ENCODE measurements around the gene UPF3A.
"Not testable (repeated sequence)": the region's sequence is repeated elsewhere in the genome, so short reads cannot be mapped to it uniquely, and the experiment has no call there.

Gene UPF3A

DNA sequence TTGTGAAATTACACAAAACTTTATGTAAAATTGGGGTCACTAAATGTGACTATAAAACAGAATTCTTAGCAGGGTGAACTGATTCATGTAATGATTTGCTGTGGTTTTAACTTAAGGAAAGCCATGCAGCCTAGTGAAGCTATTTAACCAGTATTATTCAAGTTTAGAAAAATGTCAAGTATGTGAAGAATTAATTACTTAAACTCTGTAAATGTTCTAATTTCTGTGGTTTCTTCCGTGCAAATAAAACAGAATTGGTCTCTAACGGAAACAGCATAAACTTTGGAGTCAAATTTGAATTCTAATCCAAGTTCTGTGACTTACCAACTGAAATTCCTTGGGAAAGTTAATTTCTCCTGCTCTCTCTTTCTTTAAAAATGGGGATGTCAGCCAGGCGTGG lies 33.4 kb upstream of the UPF3A start:
- no peak overlapping the region for H3K4me3 ChIP-seq (ENCODE audit: low read depth, low read length)
- H3K4me1 ChIP-seq (ENCODE audit: control insufficient read depth, insufficient read depth, low read length), result peaks cover 5% of the 10 kb centered on the region; the same call in 1 of the 2 replicates
- no peaks in the 10 kb centered on the region for H3K9me3 ChIP-seq (ENCODE audit: control insufficient read depth, insufficient read depth, low read length)
- H3K36me3 ChIP-seq (ENCODE audit: control insufficient read depth, insufficient read depth, low read length), result peaks cover 98% of the 10 kb centered on the region
- H3K9ac ChIP-seq (ENCODE audit: low read depth, low read length), result no peak overlapping the region
- H3K27ac ChIP-seq (ENCODE audit: low read depth, low read length), result no peak overlapping the region
- no peaks in the 10 kb centered on the region for H3K27me3 ChIP-seq (ENCODE audit: control insufficient read depth, insufficient read depth, low read length)

DNA sequence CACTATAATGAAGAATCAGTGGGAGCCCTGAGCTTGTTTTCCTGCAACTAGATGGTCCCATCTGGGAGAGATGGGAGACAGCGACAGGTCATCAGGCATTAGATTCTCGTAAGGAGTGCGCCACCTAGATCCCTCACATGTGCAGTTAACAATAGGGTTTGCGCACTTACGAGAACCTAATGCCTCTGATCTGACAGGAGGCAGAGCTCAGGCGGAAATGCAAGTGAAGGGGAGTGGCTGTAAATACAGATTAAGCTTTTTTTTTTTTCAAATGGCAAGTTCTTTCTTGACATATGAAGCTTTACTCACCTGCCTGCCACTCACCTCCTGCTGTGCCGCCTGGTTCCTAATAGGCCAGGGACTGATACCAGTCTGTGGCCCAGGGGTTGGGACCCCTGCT lies 32.3 kb upstream of the UPF3A start:
- no peak overlapping the region for H3K9ac ChIP-seq (ENCODE audit: low read depth, low read length)
- no peaks in the 10 kb centered on the region for H3K4me1 ChIP-seq (ENCODE audit: control insufficient read depth, insufficient read depth, low read length)
- H3K27me3 ChIP-seq (ENCODE audit: control insufficient read depth, insufficient read depth, low read length), result no peaks in the 10 kb centered on the region
- no peak overlapping the region for H3K27ac ChIP-seq (ENCODE audit: low read depth, low read length)
- H3K4me3 ChIP-seq (ENCODE audit: low read depth, low read length), result no peak overlapping the region
- no peaks in the 10 kb centered on the region for H3K9me3 ChIP-seq (ENCODE audit: control insufficient read depth, insufficient read depth, low read length)
- H3K36me3 ChIP-seq (ENCODE audit: control insufficient read depth, insufficient read depth, low read length), result peaks cover 96% of the 10 kb centered on the region

DNA sequence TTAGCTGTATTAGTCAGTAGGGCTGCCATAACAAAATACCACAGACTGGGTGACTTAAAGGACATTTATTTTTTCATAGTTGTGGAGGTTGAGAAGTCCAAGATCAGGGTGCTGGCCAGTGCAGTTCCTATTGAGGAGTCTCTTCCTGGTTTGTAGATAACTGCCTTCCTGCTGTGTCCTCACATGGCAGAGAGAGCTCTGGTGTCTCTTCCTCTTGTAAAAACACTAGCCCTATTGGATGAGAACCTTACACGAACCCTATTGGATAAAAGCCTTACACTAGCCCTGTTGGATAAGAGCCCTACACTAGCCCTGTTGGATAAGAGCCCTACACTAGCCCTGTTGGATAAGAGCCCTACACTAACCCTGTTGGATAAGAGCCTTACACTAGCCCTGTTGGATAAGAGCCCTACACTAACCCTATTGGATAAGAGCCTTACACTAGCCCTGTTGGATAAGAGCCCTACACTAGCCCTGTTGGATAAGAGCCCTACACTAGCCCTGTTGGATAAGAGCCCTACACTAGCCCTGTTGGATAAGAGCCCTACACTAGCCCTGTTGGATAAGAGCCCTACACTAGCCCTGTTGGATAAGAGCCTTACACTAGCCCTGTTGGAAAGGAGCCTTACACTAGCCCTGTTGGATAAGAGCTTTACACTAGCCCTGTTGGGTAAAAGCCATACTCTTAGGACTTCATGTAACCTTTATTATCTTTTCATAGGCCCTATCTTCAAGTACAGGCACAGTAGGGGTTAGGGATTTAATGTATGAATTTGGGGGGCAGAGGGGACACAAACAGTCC lies 29.6 kb upstream of the UPF3A start:
- not testable (repeated sequence) for H3K27ac ChIP-seq (ENCODE audit: low read depth, low read length); H3K27me3 ChIP-seq (ENCODE audit: control insufficient read depth, insufficient read depth, low read length); H3K9ac ChIP-seq (ENCODE audit: low read depth, low read length); H3K9me3 ChIP-seq (ENCODE audit: control insufficient read depth, insufficient read depth, low read length); H3K4me3 ChIP-seq (ENCODE audit: low read depth, low read length)
- peaks cover 95% of the 10 kb centered on the region for H3K36me3 ChIP-seq (ENCODE audit: control insufficient read depth, insufficient read depth, low read length)
- H3K4me1 ChIP-seq (ENCODE audit: control insufficient read depth, insufficient read depth, low read length), result peaks cover 14% of the 10 kb centered on the region

DNA sequence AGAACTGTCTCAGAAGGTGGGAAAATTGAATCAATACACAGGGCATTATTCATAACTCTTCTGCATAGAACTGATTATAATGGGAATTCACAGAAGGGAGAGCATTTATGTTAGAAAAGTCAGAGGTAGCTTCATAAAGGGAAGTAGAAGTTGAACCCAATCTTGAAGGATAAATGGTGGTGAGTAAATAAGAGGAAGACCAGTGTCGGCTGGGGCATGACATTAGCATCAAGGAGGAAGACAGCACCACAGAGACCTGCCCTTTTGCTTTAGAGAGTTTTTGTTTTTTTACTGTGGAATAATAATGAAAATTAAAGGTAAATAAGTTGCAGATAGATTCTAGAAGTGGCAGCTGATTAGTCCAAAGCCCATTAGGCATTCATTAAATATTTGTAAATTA lies 24.9 kb upstream of the UPF3A start:
- H3K4me3 ChIP-seq (ENCODE audit: low read depth, low read length), result no peak overlapping the region
- peak overlapping the region; percentile 7 for H3K27ac ChIP-seq (ENCODE audit: low read depth, low read length)
- peaks cover 22% of the 10 kb centered on the region for H3K4me1 ChIP-seq (ENCODE audit: control insufficient read depth, insufficient read depth, low read length)
- H3K9ac ChIP-seq (ENCODE audit: low read depth, low read length), result no peak overlapping the region
- H3K36me3 ChIP-seq (ENCODE audit: control insufficient read depth, insufficient read depth, low read length), result peaks cover 96% of the 10 kb centered on the region
- no peaks in the 10 kb centered on the region for H3K9me3 ChIP-seq (ENCODE audit: control insufficient read depth, insufficient read depth, low read length)
- H3K27me3 ChIP-seq (ENCODE audit: control insufficient read depth, insufficient read depth, low read length), result no peaks in the 10 kb centered on the region

DNA sequence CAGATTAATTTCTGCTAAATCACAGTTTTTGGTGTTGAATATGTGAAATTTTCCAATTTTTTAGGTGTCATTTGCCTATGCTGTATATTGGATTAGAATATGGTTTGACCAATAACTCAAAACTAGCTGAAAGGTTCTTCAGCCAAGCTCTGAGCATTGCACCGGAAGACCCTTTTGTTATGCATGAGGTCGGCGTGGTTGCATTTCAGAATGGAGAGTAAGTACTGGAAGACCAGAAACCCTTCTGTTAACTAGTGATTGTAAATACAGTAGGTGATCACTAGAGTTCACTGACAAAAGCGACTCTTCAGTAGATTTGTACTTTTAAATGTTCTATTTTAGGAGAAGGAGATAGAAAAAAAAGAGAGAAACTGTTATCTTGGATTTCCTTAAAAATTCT lies 24.4 kb upstream of the UPF3A start:
- H3K27ac ChIP-seq (ENCODE audit: low read depth, low read length), result peak overlapping the region; percentile 42
- H3K9ac ChIP-seq (ENCODE audit: low read depth, low read length), result no peak overlapping the region
- no peak overlapping the region for H3K4me3 ChIP-seq (ENCODE audit: low read depth, low read length)
- peaks cover 22% of the 10 kb centered on the region for H3K4me1 ChIP-seq (ENCODE audit: control insufficient read depth, insufficient read depth, low read length)
- H3K36me3 ChIP-seq (ENCODE audit: control insufficient read depth, insufficient read depth, low read length), result peaks cover 96% of the 10 kb centered on the region
- H3K9me3 ChIP-seq (ENCODE audit: control insufficient read depth, insufficient read depth, low read length), result no peaks in the 10 kb centered on the region
- H3K27me3 ChIP-seq (ENCODE audit: control insufficient read depth, insufficient read depth, low read length), result no peaks in the 10 kb centered on the region

DNA sequence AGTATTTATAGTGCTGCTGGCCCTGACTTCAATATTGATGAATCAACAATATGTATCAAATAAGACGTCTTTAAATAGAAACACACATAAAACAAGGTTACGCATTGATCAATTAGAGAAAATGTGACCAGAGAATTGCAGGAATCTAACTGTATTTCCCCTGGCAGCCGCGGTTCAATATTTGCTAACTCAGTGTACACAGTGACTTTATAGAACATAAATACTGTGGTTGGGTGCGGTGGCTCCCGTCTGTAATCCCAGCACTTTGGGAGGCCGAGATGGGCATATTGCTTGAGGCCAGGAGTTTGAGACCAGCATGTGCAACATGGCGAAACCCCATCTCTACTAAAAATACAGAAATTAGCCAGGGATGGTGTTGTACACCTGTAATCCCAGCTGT lies 22.8 kb upstream of the UPF3A start:
- Histone ChIP-seq H3K27me3 (ENCODE audit: control insufficient read depth, insufficient read depth, low read length) (no peaks in the 10 kb centered on the region), H3K4me3 (ENCODE audit: low read depth, low read length) (no peak overlapping the region), H3K9ac (ENCODE audit: low read depth, low read length) (no peak overlapping the region), H3K36me3 (ENCODE audit: control insufficient read depth, insufficient read depth, low read length) (peaks cover 98% of the 10 kb centered on the region), H3K27ac (ENCODE audit: low read depth, low read length) (no peak overlapping the region), H3K4me1 (ENCODE audit: control insufficient read depth, insufficient read depth, low read length) (peaks cover 22% of the 10 kb centered on the region), H3K9me3 (ENCODE audit: control insufficient read depth, insufficient read depth, low read length) (no peaks in the 10 kb centered on the region)

DNA sequence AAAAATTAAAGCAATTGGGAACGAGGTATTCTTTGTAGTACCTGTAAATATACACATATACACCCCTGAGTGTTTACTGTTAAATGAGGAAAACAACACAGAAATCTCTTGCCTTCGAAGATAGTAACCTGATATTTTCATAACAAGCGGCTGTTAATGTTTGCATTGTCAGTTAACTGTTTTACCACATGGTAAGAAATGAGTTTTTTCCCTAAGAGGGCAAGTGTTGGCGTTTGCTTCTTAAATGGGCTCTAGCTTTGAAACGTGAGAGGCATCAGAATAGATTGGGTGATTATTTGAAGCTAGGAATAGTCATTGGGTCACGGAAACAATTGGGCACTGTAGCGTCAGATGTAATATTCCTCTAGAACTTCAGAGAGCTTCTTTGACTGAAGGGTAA lies 22.0 kb upstream of the UPF3A start:
- peaks cover 98% of the 10 kb centered on the region for H3K36me3 ChIP-seq (ENCODE audit: control insufficient read depth, insufficient read depth, low read length)
- H3K27ac ChIP-seq (ENCODE audit: low read depth, low read length), result no peak overlapping the region
- no peaks in the 10 kb centered on the region for H3K27me3 ChIP-seq (ENCODE audit: control insufficient read depth, insufficient read depth, low read length)
- no peak overlapping the region for H3K4me3 ChIP-seq (ENCODE audit: low read depth, low read length)
- H3K9me3 ChIP-seq (ENCODE audit: control insufficient read depth, insufficient read depth, low read length), result no peaks in the 10 kb centered on the region
- peaks cover 22% of the 10 kb centered on the region for H3K4me1 ChIP-seq (ENCODE audit: control insufficient read depth, insufficient read depth, low read length)
- no peak overlapping the region for H3K9ac ChIP-seq (ENCODE audit: low read depth, low read length)

DNA sequence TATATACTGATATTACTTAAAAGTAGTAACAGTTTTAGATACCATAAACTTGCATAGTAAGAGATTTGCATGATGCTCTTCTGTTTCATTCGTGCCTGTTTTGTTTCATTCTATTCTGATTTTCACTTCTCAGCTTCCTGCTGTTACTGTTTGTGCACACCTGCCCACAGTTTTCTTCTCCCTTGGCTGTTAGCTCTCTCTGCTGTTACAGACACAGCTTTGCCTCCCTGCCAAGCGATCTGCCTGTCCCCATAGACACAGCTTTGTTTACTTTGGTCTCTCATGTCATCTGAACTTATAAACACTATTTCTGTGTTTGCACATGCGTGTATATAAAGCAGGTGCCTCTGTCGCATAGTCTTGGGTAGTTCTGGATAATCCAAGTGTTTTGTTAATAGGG lies 21.4 kb upstream of the UPF3A start:
- Histone ChIP-seq H3K36me3 (ENCODE audit: control insufficient read depth, insufficient read depth, low read length) (peaks cover 98% of the 10 kb centered on the region), H3K27ac (ENCODE audit: low read depth, low read length) (no peak overlapping the region), H3K4me3 (ENCODE audit: low read depth, low read length) (no peak overlapping the region), H3K9me3 (ENCODE audit: control insufficient read depth, insufficient read depth, low read length) (no peaks in the 10 kb centered on the region), H3K4me1 (ENCODE audit: control insufficient read depth, insufficient read depth, low read length) (peaks cover 22% of the 10 kb centered on the region), H3K27me3 (ENCODE audit: control insufficient read depth, insufficient read depth, low read length) (no peaks in the 10 kb centered on the region), H3K9ac (ENCODE audit: low read depth, low read length) (no peak overlapping the region)

DNA sequence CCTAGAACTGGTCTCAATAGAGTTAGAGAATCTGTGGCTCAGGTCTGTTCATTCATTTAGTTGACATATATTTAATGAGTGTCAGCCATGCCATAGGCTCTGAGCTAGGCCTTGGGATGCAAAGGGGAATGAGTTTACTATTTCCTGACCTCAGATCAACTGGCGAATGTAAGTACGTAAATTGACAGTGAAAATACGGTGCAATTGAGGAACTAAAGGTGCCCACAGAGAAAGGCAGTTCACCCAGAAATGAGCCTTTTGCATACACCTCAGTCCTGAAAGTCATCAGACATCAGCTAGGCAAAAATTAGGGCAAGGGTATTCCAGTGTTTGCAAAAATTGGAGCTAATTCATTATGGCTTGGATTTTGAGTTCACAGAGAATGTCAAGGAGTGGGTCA lies 20.6 kb upstream of the UPF3A start:
- Histone ChIP-seq H3K27me3 (ENCODE audit: control insufficient read depth, insufficient read depth, low read length) (no peaks in the 10 kb centered on the region), H3K4me1 (ENCODE audit: control insufficient read depth, insufficient read depth, low read length) (peaks cover 19% of the 10 kb centered on the region), H3K36me3 (ENCODE audit: control insufficient read depth, insufficient read depth, low read length) (peaks cover 98% of the 10 kb centered on the region), H3K9ac (ENCODE audit: low read depth, low read length) (no peak overlapping the region), H3K9me3 (ENCODE audit: control insufficient read depth, insufficient read depth, low read length) (no peaks in the 10 kb centered on the region), H3K27ac (ENCODE audit: low read depth, low read length) (no peak overlapping the region), H3K4me3 (ENCODE audit: low read depth, low read length) (no peak overlapping the region)

DNA sequence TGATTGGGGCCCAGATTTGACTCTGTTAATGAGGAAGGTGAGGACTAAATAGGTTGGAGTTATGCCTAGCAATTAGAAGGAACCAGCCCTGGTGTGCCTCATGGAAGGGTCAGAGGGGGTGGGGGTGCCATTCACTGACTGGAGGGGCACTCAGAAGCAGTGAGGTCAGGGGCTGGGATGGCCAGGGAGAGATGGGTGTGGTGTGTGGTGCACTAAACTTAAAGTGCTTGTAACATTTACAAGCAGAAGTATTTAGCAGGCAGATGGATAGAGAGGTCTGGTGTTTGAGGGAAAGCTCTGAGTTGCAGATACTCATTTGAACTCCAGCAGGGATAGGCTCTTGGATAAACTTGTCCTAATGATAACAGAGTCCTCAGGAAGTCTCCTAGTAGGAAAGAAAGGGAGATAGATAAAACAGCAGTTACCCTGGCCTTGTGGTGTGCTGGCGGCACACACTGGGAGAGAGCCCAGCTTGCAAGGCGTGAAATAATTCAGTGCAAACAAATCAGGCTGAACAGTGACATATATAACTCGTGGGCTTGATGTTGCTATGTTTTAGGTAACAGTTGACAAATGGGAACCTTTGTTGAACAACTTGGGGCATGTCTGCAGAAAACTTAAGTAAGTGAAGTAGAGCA lies 20.0 kb upstream of the UPF3A start:
- Histone ChIP-seq H3K27me3 (ENCODE audit: control insufficient read depth, insufficient read depth, low read length) (no peaks in the 10 kb centered on the region), H3K27ac (ENCODE audit: low read depth, low read length) (no peak overlapping the region), H3K4me3 (ENCODE audit: low read depth, low read length) (no peak overlapping the region), H3K9me3 (ENCODE audit: control insufficient read depth, insufficient read depth, low read length) (no peaks in the 10 kb centered on the region), H3K36me3 (ENCODE audit: control insufficient read depth, insufficient read depth, low read length) (peaks cover 98% of the 10 kb centered on the region), H3K9ac (ENCODE audit: low read depth, low read length) (no peak overlapping the region), H3K4me1 (ENCODE audit: control insufficient read depth, insufficient read depth, low read length) (peaks cover 13% of the 10 kb centered on the region)

DNA sequence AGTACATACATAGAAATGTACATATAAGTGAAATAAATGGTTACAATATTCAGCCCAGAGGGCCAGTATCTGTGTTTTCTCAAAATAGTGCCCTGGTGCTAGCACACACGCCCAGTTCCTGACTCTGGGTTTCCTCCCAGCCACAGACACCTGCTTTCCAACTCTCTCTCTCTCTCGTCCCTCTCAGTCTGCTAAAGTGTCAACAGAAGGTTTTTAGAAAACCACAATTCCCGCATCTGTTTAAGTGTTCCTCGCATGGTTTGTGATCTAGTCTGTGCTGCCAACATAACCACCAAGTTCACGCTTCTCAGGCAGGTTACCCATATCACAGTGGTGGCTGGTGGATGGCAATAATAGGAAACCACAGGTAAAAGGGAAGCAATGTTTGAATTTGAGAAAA lies 17.8 kb upstream of the UPF3A start:
- H3K27ac ChIP-seq (ENCODE audit: low read depth, low read length), result no peak overlapping the region
- H3K27me3 ChIP-seq (ENCODE audit: control insufficient read depth, insufficient read depth, low read length), result no peaks in the 10 kb centered on the region
- H3K4me1 ChIP-seq (ENCODE audit: control insufficient read depth, insufficient read depth, low read length), result peaks cover 3% of the 10 kb centered on the region; the same call in 1 of the 2 replicates
- H3K36me3 ChIP-seq (ENCODE audit: control insufficient read depth, insufficient read depth, low read length), result peaks cover 99% of the 10 kb centered on the region
- H3K4me3 ChIP-seq (ENCODE audit: low read depth, low read length), result no peak overlapping the region
- no peak overlapping the region for H3K9ac ChIP-seq (ENCODE audit: low read depth, low read length)
- no peaks in the 10 kb centered on the region for H3K9me3 ChIP-seq (ENCODE audit: control insufficient read depth, insufficient read depth, low read length)

Data from HUES48 (cell line).